ENCODE measurements around the gene CALHM4. TPM values are rescaled to one million over a fixed set of nuclear protein-coding genes. Genes with fewer than 3 reads are reported as not detected.

The CALHM4 gene
- total and polyA plus RNA-seq, 11 donors = 0.10 to 0.67 TPM; not detected in 9

GRCh38 chr6:116512111-116512559 is 41.4 kb upstream of the CALHM4 start:
- TF ChIP-seq POLR2A (IDR thresholded peaks at IDR 0.05) (no peak), CTCF (IDR thresholded peaks at IDR 0.05) (no peak)
- Histone ChIP-seq H3K9me3 (peaks cover 0 to 11% (median 0%) of the 10 kb centered on the region in 12 donors), H3K36me3 (peaks cover 0 to 18% (median 9%) of the 10 kb centered on the region in 9 donors), H3K4me1 (peaks cover 0 to 32% (median 11%) of the 10 kb centered on the region in 12 donors), H3K27ac (peak overlapping the region; percentile 46 to 92 (median 84)), H3K27me3 (no peaks in the 10 kb centered on the region), H3K4me3 (peak overlapping the region; percentile 15 to 65 (median 50))
- intact Hi-C loops (cut with DNase I) = loop anchor here in 2 of 10 donors (2.0 to 5.0 kb wide), 2 partner anchors 17 to 235 kb away; partner anchors contain the start of gene TSPYL1 (in 1 of the 2)
- peak; percentile 31 to 68 (median 55) for ATAC-seq
- WGBS, 4 donors = 31 to 52% (median 39%) methylated on average over 4 of the region's 4 CpGs
- DNase-seq = no peak

- Histone ChIP-seq H3K9me3 (peaks cover 0 to 11% (median 0%) of the 10 kb centered on the region in 12 donors), H3K4me1 (peaks cover 0 to 32% (median 11%) of the 10 kb centered on the region in 12 donors), H3K27ac (peak overlapping the region; percentile 46 to 92 (median 84)), H3K4me3 (peak overlapping the region; percentile 15 to 65 (median 50)), H3K36me3 (peaks cover 0 to 24% (median 13%) of the 10 kb centered on the region in 9 donors), H3K27me3 (no peaks in the 10 kb centered on the region)
- intact Hi-C loops (cut with DNase I) = loop anchor here in 2 of 10 donors (2.0 to 5.0 kb wide), 2 partner anchors 16 to 235 kb away; partner anchors contain the start of gene TSPYL1 (in 1 of the 2)
- DNase-seq = no peak
- ATAC-seq = peak in 3 of 4 donors; percentile 11 to 63 (median 21)
- TF ChIP-seq CTCF (IDR thresholded peaks at IDR 0.05) = no peak
- no peak for TF ChIP-seq POLR2A (IDR thresholded peaks at IDR 0.05)
Observed at GRCh38 chr6:116512734-116513133, 40.8 kb upstream of the CALHM4 start.

- intact Hi-C loops (cut with DNase I) = loop anchor here in 2 of 10 donors (2.0 to 5.0 kb wide), 2 partner anchors 15 to 236 kb away; partner anchors contain the start of gene TSPYL1 (in 1 of the 2)
- peak overlapping the region in 9 of 12 donors; percentile 27 to 92 (median 86) for H3K27ac ChIP-seq
- ATAC-seq (no peak), DNase-seq (no peak)
- WGBS, 4 donors = 78 to 91% (median 86%) methylated on average over 2 of the region's 2 CpGs
- H3K4me3 ChIP-seq = peak overlapping the region in 11 of 12 donors; percentile 29 to 65 (median 52)
- H3K36me3 ChIP-seq = peaks cover 0 to 27% (median 13%) of the 10 kb centered on the region in 9 donors
- TF ChIP-seq CTCF (IDR thresholded peaks at IDR 0.05) = no peak
- no peaks in the 10 kb centered on the region for H3K27me3 ChIP-seq
- peaks cover 0 to 10% (median 0%) of the 10 kb centered on the region in 12 donors for H3K9me3 ChIP-seq
- peaks cover 0 to 32% (median 11%) of the 10 kb centered on the region in 12 donors for H3K4me1 ChIP-seq
Observed at GRCh38 chr6:116513224-116513875, 40.2 kb upstream of the CALHM4 start.

GRCh38 chr6:116514111-116514510 is 39.4 kb upstream of the CALHM4 start:
- DNase-seq = no peak
- 84 to 87% (median 85%) methylated on average over 4 of the region's 4 CpGs for WGBS, 4 donors
- Histone ChIP-seq H3K9me3 (peaks cover 0 to 3% (median 0%) of the 10 kb centered on the region in 12 donors), H3K4me3 (peak overlapping the region in 8 of 12 donors; percentile 47 to 65 (median 58)), H3K4me1 (peaks cover 0 to 32% (median 11%) of the 10 kb centered on the region in 12 donors), H3K27ac (no peak overlapping the region), H3K36me3 (peaks cover 0 to 27% (median 13%) of the 10 kb centered on the region in 9 donors), H3K27me3 (no peaks in the 10 kb centered on the region)
- no peak for ATAC-seq
- intact Hi-C loops (cut with DNase I) = loop anchor here in 1 of 10 donors (5.0 kb wide), 1 partner anchor 237 kb away; the partner anchor contains the start of gene TSPYL1
- TF ChIP-seq CTCF (IDR thresholded peaks at IDR 0.05) = no peak
- no peak for TF ChIP-seq POLR2A (IDR thresholded peaks at IDR 0.05)
